Activated B cell treated with CpG ODN at 0.5 μM for 24 hours (primary cell): ENCODE results near the gene MAP2K2. TPM values are rescaled to one million over a fixed set of nuclear protein-coding genes. Genes with fewer than 3 reads are reported as not detected.

Experiments used
- ATAC-seq: fragments of 200-7000 bp; cut with Tn5 transposase; one replicate; pipeline ENCODE4 v1.10.0; 2021; ENCODE audit warnings: low read depth, mild to moderate bottlenecking, moderate library complexity
- CTCF ChIA-PET: fragments of 350-600 bp; sonication (Branson Sonifier 250); formaldehyde crosslinking; loops from one replicate; lab custom pipeline; 2021; ENCODE audit warnings: antibody characterized with exemption; lab: Charles Lee
- POLR2A ChIA-PET: fragments of 350-600 bp; sonication (Branson Sonifier 250); formaldehyde crosslinking; loops from one replicate; lab custom pipeline; 2021; ENCODE audit warnings: antibody characterized with exemption; lab: Charles Lee
- DNase-seq: peaks from one replicate; pipeline ENCODE4 v3.0.0; 2022
- H3K27ac Mint-ChIP-seq: one replicate; pipeline ENCODE4 v1.8.0; 2020; ENCODE audit warnings: mixed read lengths
- H3K27me3 Mint-ChIP-seq: one replicate; pipeline ENCODE4 v1.8.0; 2021; ENCODE audit warnings: mixed read lengths
- H3K36me3 Mint-ChIP-seq: one replicate; pipeline ENCODE4 v1.8.0; 2021; ENCODE audit warnings: low read depth, mixed read lengths
- H3K4me1 Mint-ChIP-seq: one replicate; pipeline ENCODE4 v1.8.0; 2021; ENCODE audit warnings: mixed read lengths
- H3K4me3 Mint-ChIP-seq: one replicate; pipeline ENCODE4 v1.8.0; 2020; ENCODE audit warnings: mild to moderate bottlenecking, mixed read lengths
- H3K9me3 Mint-ChIP-seq: one replicate; pipeline ENCODE4 v1.8.0; 2020; ENCODE audit warnings: mixed read lengths
- CTCF ChIP-seq: fragments of 200-600 bp; IDR thresholded peaks from one replicate; pipeline ENCODE4 v1.8.0; 2022; ENCODE audit warnings: antibody characterized with exemption, mild to moderate bottlenecking
- intact Hi-C: fragments of 100-400 bp; cut with micrococcal nuclease; formaldehyde crosslinking; loops from one replicate; pipeline ENCODE4 v1.15.1; 2024
- total RNA-seq: library from RNA; stranded (reverse); gene quantifications from 2 replicates; pipeline ENCODE4 v1.2.3, GENCODE V29; 2022

The MAP2K2 gene
- total RNA-seq, 1 donor from 2014 or later = 126 TPM

- Mint-ChIP-seq H3K27ac (no peak overlapping the region), H3K4me1 (no peaks in the 10 kb centered on the region), H3K27me3 (no peaks in the 10 kb centered on the region), H3K4me3 (no peak overlapping the region), H3K9me3 (no peaks in the 10 kb centered on the region), H3K36me3 (peaks cover 57% of the 10 kb centered on the region)
- ATAC-seq = no peak
- intact Hi-C loops = no loop called here
- CTCF ChIA-PET = interaction anchor here (0.8 kb wide), 1 partner anchor 44 kb away, joined by 3 read pairs; no protein-coding TSS in a partner anchor
- POLR2A ChIA-PET = interaction anchor here (0.7 to 1.2 kb wide), 2 partner anchors 13 to 30 kb away, joined by 3 to 4 read pairs; no protein-coding TSS in a partner anchor
- DNase-seq = no peak
- no peak for TF ChIP-seq CTCF
Observed at GRCh38 chr19:4096049-4096892, 27.7 kb downstream of the MAP2K2 start.

- POLR2A ChIA-PET = interaction anchor here (1.6 kb wide), 1 partner anchor 18 kb away, joined by 3 read pairs; no protein-coding TSS in a partner anchor
- DNase-seq (no peak), ATAC-seq (no peak)
- Mint-ChIP-seq H3K9me3 (no peaks in the 10 kb centered on the region), H3K27ac (no peak overlapping the region), H3K4me3 (no peak overlapping the region), H3K27me3 (no peaks in the 10 kb centered on the region), H3K4me1 (no peaks in the 10 kb centered on the region), H3K36me3 (peaks cover 52% of the 10 kb centered on the region)
- CTCF ChIA-PET = interaction anchor here (0.8 kb wide), 1 partner anchor 45 kb away, joined by 3 read pairs; no protein-coding TSS in a partner anchor
- TF ChIP-seq CTCF = no peak
- intact Hi-C loops = no loop called here
Observed at GRCh38 chr19:4095488-4095844, 28.5 kb downstream of the MAP2K2 start.

- POLR2A ChIA-PET = interaction anchor here (1.6 kb wide), 1 partner anchor 17 kb away, joined by 3 read pairs; no protein-coding TSS in a partner anchor
Observed at GRCh38 chr19:4094761-4095487, 29.0 kb downstream of the MAP2K2 start.

GRCh38 chr19:4094291-4094690 is 29.6 kb downstream of the MAP2K2 start:
- Mint-ChIP-seq H3K4me1 (peaks cover 5% of the 10 kb centered on the region), H3K9me3 (no peaks in the 10 kb centered on the region), H3K27ac (no peak overlapping the region), H3K4me3 (no peak overlapping the region), H3K36me3 (peaks cover 49% of the 10 kb centered on the region), H3K27me3 (no peaks in the 10 kb centered on the region)
- no peak for DNase-seq
- ChIA-PET CTCF (interaction anchor here (0.8 kb wide), 1 partner anchor 45 kb away, joined by 4 read pairs; no protein-coding TSS in a partner anchor), POLR2A (interaction anchor here (1.6 kb wide), 1 partner anchor 17 kb away, joined by 3 read pairs; no protein-coding TSS in a partner anchor)
- TF ChIP-seq CTCF = no peak
- intact Hi-C loops = no loop called here
- ATAC-seq = no peak

More at GRCh38 chr19:4094761-4095487, 29.0 kb downstream of the MAP2K2 start:
- DNase-seq (no peak), ATAC-seq (no peak)
- Mint-ChIP-seq H3K4me1 (no peaks in the 10 kb centered on the region), H3K9me3 (no peaks in the 10 kb centered on the region), H3K27me3 (no peaks in the 10 kb centered on the region), H3K36me3 (peaks cover 51% of the 10 kb centered on the region), H3K4me3 (no peak overlapping the region), H3K27ac (no peak overlapping the region)
- TF ChIP-seq CTCF = no peak
- CTCF ChIA-PET = interaction anchor here (0.8 kb wide), 1 partner anchor 45 kb away, joined by 3 read pairs; no protein-coding TSS in a partner anchor
- intact Hi-C loops = no loop called here
